Keratinocyte (primary cell): ENCODE data around the gene AHNAK. TPM values are rescaled to one million over a fixed set of nuclear protein-coding genes. Genes with fewer than 3 reads are reported as not detected.
"Not testable (repeated sequence)": the region's sequence is repeated elsewhere in the genome, so short reads cannot be mapped to it uniquely, and the experiment has no call there.

Experiments
- DNase-seq: peaks from one replicate; pipeline ENCODE4 v3.0.0-alpha.2; 2011; ENCODE audit warnings: low read depth, missing footprints, low spot score
- FAIRE-seq: peaks from 2 replicates; lab custom pipeline; 2011; peaks lifted over from hg19 to GRCh38; lab: Jason Lieb, UNC
- H2AFZ ChIP-seq: 2 replicates; pipeline ENCODE4 v1.6.0; 2012; ENCODE audit warnings: low read length, control low read depth, inconsistent platforms; ENCODE audit not compliant: control insufficient read depth
- H3K27ac ChIP-seq: 2 replicates; pipeline ENCODE4 v1.5.1; 2011; ENCODE audit warnings: low read length; ENCODE audit not compliant: control insufficient read depth, insufficient read depth
- H3K27me3 ChIP-seq: 3 replicates; pipeline ENCODE4 v1.6.0; 2011; ENCODE audit warnings: low read length; ENCODE audit not compliant: control insufficient read depth, insufficient read depth; ENCODE audit errors: extremely low read depth
- H3K36me3 ChIP-seq, 2 experiments: 2 replicates in 1 of 2; 3 replicates in 1 of 2; pipeline ENCODE4 v1.5.1; 2011; ENCODE audit warnings: low read length in 2 of 2, mild to moderate bottlenecking in 1 of 2; ENCODE audit not compliant: control insufficient read depth in 2 of 2, insufficient read depth in 2 of 2; ENCODE audit errors: extremely low read depth in 1 of 2
- H3K4me1 ChIP-seq: 3 replicates; pipeline ENCODE4 v1.5.1; 2011; ENCODE audit warnings: low read length; ENCODE audit not compliant: control insufficient read depth, insufficient read depth; ENCODE audit errors: extremely low read depth
- H3K4me2 ChIP-seq: 3 replicates; pipeline ENCODE4 v1.6.0; 2011; ENCODE audit warnings: low read depth, low read length; ENCODE audit not compliant: control insufficient read depth, insufficient read depth; ENCODE audit errors: extremely low read depth
- H3K4me3 ChIP-seq, 3 experiments: fragments of 200-600 bp in 1 of 3; sonication (generic) in 1 of 3; 2 replicates in 2 of 3; 3 replicates in 1 of 3; pipeline ENCODE4 v1.5.1; 2011 to 2016; ENCODE audit warnings: low read length in 3 of 3, mild to moderate bottlenecking in 3 of 3, control low read depth in 2 of 3, inconsistent platforms in 1 of 3, low read depth in 1 of 3, mixed read lengths in 1 of 3, mixed run types in 1 of 3, moderate library complexity in 1 of 3; ENCODE audit not compliant: control insufficient read depth in 2 of 3, insufficient read depth in 2 of 3; ENCODE audit errors: extremely low read depth in 1 of 3
- H3K79me2 ChIP-seq: 2 replicates; pipeline ENCODE4 v1.6.0; 2012; ENCODE audit warnings: low read length; ENCODE audit not compliant: control insufficient read depth, insufficient read depth
- H3K9ac ChIP-seq: 3 replicates; pipeline ENCODE4 v1.6.0; 2011; ENCODE audit warnings: low read length; ENCODE audit not compliant: control insufficient read depth, insufficient read depth; ENCODE audit errors: extremely low read depth
- H3K9me1 ChIP-seq: 3 replicates; pipeline ENCODE4 v1.6.0; 2011; ENCODE audit warnings: low read length; ENCODE audit not compliant: control insufficient read depth, insufficient read depth; ENCODE audit errors: extremely low read depth
- H3K9me3 ChIP-seq: 2 replicates; pipeline ENCODE4 v1.5.1; 2012; ENCODE audit warnings: low read depth, low read length; ENCODE audit not compliant: control insufficient read depth
- H4K20me1 ChIP-seq: 3 replicates; pipeline ENCODE4 v1.6.0; 2011; ENCODE audit warnings: low read length; ENCODE audit not compliant: control insufficient read depth, insufficient read depth; ENCODE audit errors: extremely low read depth
- CTCF ChIP-seq, 3 experiments: IDR thresholded peaks in 1 of 3; conservative IDR thresholded peaks in 1 of 3; optimal IDR thresholded peaks in 1 of 3; 2 replicates in 2 of 3; 3 replicates in 1 of 3; pipeline versions ENCODE3 to v1.5.1; 2011; ENCODE audit warnings: low read length in 3 of 3, mild to moderate bottlenecking in 3 of 3, moderate library complexity in 2 of 3, control low read depth in 1 of 3, inconsistent platforms in 1 of 3; ENCODE audit not compliant: insufficient read depth in 2 of 3; ENCODE audit errors: extremely low read depth in 1 of 3
- EZH2 ChIP-seq: IDR thresholded peaks from one replicate; pipeline ENCODE4 v1.6.1; 2012; ENCODE audit warnings: inconsistent platforms, mild to moderate bottlenecking, low read length, moderate library complexity
- dilution Hi-C: fragments of 300-500 bp; cut with MboI; formaldehyde crosslinking; loops from one replicate; pipeline ENCODE4 v1.7.0; 2020; ENCODE audit warnings: low sequenced_read_pairs; ENCODE audit not compliant: extremely low pct_ligation_motif_present
- polyA plus RNA-seq, 5 experiments: library from polyadenylated mRNA; depleted of rRNA in 3 of 5; stranded (reverse) in 3 of 5; stranded (forward) in 1 of 5; unstranded in 1 of 5; fragments of >200 nt; gene quantifications; 1 replicate in 1 of 5; 2 replicates in 3 of 5; 3 replicates in 1 of 5; pipeline versions ENCODE4 v1.2.1 to v1.2.3, GENCODE V29; 2011 to 2012; ENCODE audit warnings: missing spikeins in 2 of 5, low read depth in 1 of 5, low replicate concordance in 1 of 5

The AHNAK gene
- polyA plus RNA-seq, 1 donor (not counting 4 experiments of a cell fraction or from before 2014, with no cell fraction given) = 220 TPM

GRCh38 chr11:62387381-62387780 lies 159.2 kb downstream of the AHNAK start:
- no peaks in the 10 kb centered on the region for H3K36me3 ChIP-seq
- H3K27ac ChIP-seq = no peak overlapping the region
- H3K4me1 ChIP-seq = no peaks in the 10 kb centered on the region
- H3K9ac ChIP-seq = no peak overlapping the region
- H3K27me3 ChIP-seq = no peaks in the 10 kb centered on the region
- DNase-seq (no peak), FAIRE-seq (no peak)
- no peaks in the 10 kb centered on the region for H3K9me3 ChIP-seq
- no peak overlapping the region for H3K4me2 ChIP-seq
- H3K79me2 ChIP-seq = no peaks in the 10 kb centered on the region
- H2AFZ ChIP-seq = no peak overlapping the region
- H4K20me1 ChIP-seq = no peaks in the 10 kb centered on the region
- no peak for TF ChIP-seq EZH2
- no peak for TF ChIP-seq CTCF (optimal IDR thresholded peaks at IDR 0.05 in 1 of 3, IDR thresholded peaks at IDR 0.05 in 1 of 3, conservative IDR thresholded peaks at IDR 0.05 in 1 of 3; ENCODE audit: extremely low read depth in 1 of 3, insufficient read depth in 2 of 3, low read length in 3 of 3)
- no peaks in the 10 kb centered on the region for H3K9me1 ChIP-seq
- H3K4me3 ChIP-seq = no peak overlapping the region
- dilution Hi-C loops = no loop called here

GRCh38 chr11:62386083-62386482 lies 160.5 kb downstream of the AHNAK start:
- dilution Hi-C loops = not testable (repeated sequence)

GRCh38 chr11:62383822-62384221 lies 162.8 kb downstream of the AHNAK start:
- Histone ChIP-seq H3K4me1 (no peaks in the 10 kb centered on the region), H3K9me3 (no peaks in the 10 kb centered on the region), H3K79me2 (no peaks in the 10 kb centered on the region), H3K9ac (no peak overlapping the region), H3K27ac (no peak overlapping the region), H3K36me3 (no peaks in the 10 kb centered on the region), H4K20me1 (no peaks in the 10 kb centered on the region), H3K27me3 (no peaks in the 10 kb centered on the region), H3K9me1 (no peaks in the 10 kb centered on the region), H2AFZ (no peak overlapping the region), H3K4me2 (no peak overlapping the region), H3K4me3 (no peak overlapping the region)
- TF ChIP-seq EZH2 = no peak
- TF ChIP-seq CTCF (optimal IDR thresholded peaks at IDR 0.05 in 1 of 3, IDR thresholded peaks at IDR 0.05 in 1 of 3, conservative IDR thresholded peaks at IDR 0.05 in 1 of 3; ENCODE audit: extremely low read depth in 1 of 3, insufficient read depth in 2 of 3, low read length in 3 of 3) = no peak
- DNase-seq (no peak), FAIRE-seq (no peak)
- dilution Hi-C loops = no loop called here

More at GRCh38 chr11:62386083-62386482, 160.5 kb downstream of the AHNAK start:
- H3K27ac ChIP-seq, H3K27me3 ChIP-seq, H2AFZ ChIP-seq, H3K9me1 ChIP-seq, H3K9me3 ChIP-seq, DNase-seq, H3K79me2 ChIP-seq, H3K36me3 ChIP-seq, FAIRE-seq, H3K4me1 ChIP-seq, H4K20me1 ChIP-seq, H3K4me2 ChIP-seq, H3K4me3 ChIP-seq, H3K9ac ChIP-seq: not testable (repeated sequence)
